ENCODE measurements around the gene WFDC13.
"Not testable (repeated sequence)": the region's sequence is repeated elsewhere in the genome, so short reads cannot be mapped to it uniquely, and the experiment has no call there.

The WFDC13 gene, protein sequence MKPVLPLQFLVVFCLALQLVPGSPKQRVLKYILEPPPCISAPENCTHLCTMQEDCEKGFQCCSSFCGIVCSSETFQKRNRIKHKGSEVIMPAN

DNA sequence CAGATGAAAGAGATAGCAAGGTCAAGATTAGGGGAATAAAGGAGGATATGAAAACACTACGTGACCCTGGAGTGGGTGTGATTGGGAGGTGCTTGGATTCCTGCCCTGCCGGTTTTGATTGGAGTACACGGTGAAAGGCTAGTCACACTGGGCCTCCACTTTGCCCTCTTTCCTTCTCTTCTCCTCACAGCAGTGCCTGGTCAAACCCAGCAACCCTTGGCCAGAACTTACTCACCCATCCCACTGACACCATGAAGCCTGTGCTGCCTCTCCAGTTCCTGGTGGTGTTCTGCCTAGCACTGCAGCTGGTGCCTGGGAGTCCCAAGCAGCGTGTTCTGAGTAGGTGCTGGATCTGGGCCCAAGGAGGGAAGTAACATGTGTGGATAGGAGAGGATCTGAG, at the start of gene WFDC13:
WFDC13 (plus strand) TSS at position 166 of the 400 bp plus-strand sequence; CDS start at position 252, 86 bp downstream.
- TF ChIP-seq, protein P1, sequence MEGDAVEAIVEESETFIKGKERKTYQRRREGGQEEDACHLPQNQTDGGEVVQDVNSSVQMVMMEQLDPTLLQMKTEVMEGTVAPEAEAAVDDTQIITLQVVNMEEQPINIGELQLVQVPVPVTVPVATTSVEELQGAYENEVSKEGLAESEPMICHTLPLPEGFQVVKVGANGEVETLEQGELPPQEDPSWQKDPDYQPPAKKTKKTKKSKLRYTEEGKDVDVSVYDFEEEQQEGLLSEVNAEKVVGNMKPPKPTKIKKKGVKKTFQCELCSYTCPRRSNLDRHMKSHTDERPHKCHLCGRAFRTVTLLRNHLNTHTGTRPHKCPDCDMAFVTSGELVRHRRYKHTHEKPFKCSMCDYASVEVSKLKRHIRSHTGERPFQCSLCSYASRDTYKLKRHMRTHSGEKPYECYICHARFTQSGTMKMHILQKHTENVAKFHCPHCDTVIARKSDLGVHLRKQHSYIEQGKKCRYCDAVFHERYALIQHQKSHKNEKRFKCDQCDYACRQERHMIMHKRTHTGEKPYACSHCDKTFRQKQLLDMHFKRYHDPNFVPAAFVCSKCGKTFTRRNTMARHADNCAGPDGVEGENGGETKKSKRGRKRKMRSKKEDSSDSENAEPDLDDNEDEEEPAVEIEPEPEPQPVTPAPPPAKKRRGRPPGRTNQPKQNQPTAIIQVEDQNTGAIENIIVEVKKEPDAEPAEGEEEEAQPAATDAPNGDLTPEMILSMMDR (IDR thresholded peaks at IDR 0.05; ENCODE audit: low read depth, low read length, missing control alignments), result no peak
- DNase-seq (ENCODE audit: low read depth), result no peak
- H3K4me3 ChIP-seq (ENCODE audit: low read depth, low read length), result no peak within 1 kb of the TSS

DNA sequence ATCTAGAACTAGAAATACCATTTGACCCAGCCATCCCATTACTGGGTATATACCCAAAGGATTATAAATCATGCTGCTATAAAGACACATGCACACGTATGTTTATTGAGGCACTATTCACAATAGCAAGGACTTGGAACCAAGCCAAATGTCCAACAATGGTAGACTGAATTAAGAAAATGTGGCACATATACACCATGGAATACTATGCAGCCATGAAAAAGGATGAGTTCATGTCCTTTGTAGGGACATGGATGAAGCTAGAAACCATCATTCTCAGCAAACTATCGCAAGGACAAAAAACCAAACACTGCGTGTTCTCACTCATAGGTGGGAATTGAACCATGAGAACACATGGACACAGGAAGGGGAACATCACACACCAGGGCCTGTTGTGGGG, 44.8 kb upstream of the WFDC13 start:
- DNase-seq (ENCODE audit: low read depth); H3K4me3 ChIP-seq (ENCODE audit: low read depth, low read length): not testable (repeated sequence)

DNA sequence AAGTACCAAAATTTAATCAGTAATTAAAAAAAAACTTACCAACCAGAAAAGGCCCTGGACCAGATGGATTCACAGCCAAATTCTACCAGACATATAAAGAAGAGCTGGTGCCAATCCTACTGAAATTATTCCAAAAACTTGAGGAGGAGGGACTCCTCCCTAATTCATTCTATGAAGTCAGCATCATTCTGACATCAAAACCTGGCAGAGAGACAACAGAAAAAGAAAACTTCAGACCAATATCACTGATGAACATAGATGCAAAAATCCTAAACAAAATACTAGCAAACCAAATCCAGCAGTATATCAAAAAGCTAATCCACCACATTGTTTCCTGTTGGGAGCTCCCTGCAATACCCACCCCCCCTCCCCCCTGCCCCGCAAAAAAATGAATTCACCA, 31.7 kb upstream of the WFDC13 start, which contains the start of gene WFDC11:
WFDC11 (minus strand) TSS at position 101 of the 400 bp plus-strand sequence. CDS start 19,639 bp downstream, outside the sequence.
- TF ChIP-seq, protein P1 (IDR thresholded peaks at IDR 0.05; ENCODE audit: low read depth, low read length, missing control alignments), result no peak
- no peak for DNase-seq (ENCODE audit: low read depth)

DNA sequence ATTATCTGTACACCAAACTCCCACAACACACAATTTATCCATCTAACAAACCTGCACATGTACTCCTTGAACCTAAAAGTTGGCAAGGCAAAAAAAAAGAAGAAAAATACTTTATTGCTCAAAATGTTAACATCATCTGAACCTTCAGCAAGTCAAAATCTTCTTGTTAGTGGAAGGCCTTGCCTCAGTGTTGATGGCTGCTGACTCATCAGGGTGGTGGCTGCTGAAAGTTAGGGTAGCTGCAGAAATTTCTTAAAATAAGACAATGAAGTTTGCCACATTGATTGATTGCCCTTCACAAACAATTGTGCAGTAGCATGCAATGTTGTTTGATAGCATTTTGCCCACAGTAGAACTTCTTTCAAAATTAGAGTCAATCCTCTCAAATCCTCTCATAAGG, 29.1 kb upstream of the WFDC13 start:
- no peak for DNase-seq (ENCODE audit: low read depth)
- H3K4me3 ChIP-seq (ENCODE audit: low read depth, low read length), result no peak overlapping the region
- TF ChIP-seq, protein P1 (IDR thresholded peaks at IDR 0.05; ENCODE audit: low read depth, low read length, missing control alignments), result no peak

More for the DNA sequence above, 31.7 kb upstream of the WFDC13 start, which contains the start of gene WFDC11:
- H3K4me3 ChIP-seq (ENCODE audit: low read depth, low read length), result no peak within 1 kb of the TSS

DNA sequence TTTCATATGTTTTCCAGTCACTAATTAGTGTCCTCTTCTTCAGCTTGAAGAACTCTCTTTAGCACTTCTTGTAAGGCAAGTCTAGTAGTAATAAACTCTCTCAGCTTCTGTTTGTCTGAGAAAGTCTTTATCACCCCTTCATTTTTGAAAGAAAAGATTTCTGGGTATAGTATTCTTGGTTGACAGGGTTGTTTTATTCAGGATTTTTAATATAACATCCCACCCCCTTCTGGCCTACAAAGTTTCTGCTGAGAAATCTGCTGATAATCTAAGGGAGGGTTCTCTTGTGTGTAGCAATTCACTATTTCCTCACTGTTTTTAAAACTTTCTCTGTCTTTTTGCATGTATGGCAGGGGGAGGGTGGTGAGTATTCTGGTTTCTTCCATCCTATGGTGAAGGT, 22.2 kb upstream of the WFDC13 start:
- TF ChIP-seq, protein P1 (IDR thresholded peaks at IDR 0.05; ENCODE audit: low read depth, low read length, missing control alignments), result no peak
- H3K4me3 ChIP-seq (ENCODE audit: low read depth, low read length), result no peak overlapping the region
- DNase-seq (ENCODE audit: low read depth), result no peak

DNA sequence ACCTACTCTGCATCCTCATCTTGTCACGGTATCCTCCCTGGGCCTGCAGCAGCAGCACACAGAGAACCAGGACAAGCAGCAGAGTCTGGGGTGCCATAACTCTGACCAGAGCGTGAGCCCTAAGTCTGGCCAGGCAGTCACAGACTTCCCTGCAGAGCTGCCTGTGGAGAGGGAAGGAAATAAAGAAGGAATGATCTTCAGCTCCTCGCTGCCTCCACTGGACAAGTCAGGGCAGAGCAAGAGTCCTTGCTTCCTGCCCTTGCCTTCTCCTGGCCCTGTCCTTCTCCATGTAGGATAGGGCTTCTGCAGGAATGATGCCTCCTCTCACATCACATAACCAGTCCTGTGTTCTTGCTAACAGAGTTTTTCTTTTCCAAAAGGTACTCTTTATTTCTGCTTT, 15.9 kb upstream of the WFDC13 start:
- DNase-seq (ENCODE audit: low read depth), result no peak
- TF ChIP-seq, protein P1 (IDR thresholded peaks at IDR 0.05; ENCODE audit: low read depth, low read length, missing control alignments), result peak; percentile 2
- no peak overlapping the region for H3K4me3 ChIP-seq (ENCODE audit: low read depth, low read length)

DNA sequence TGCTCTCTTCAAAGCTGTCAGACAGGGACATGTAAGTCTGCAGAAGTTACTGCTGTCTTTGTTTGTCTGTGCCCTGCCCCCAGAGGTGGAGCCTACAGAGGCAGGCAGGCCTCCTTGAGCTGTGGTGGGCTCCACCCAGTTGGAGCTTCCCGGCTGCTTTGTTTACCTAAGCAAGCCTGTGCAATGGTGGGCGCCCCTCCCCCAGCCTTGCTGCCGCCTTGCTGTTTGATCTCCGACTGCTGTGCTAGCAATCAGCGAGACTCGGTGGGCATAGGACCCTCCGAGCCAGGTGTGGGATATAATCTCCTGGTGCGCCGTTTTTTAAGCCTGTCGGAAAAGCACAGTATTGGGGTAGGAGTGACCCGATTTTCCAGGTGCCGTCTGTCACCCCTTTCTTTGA, 8.5 kb upstream of the WFDC13 start:
- H3K4me3 ChIP-seq (ENCODE audit: low read depth, low read length); DNase-seq (ENCODE audit: low read depth): not testable (repeated sequence)

DNA sequence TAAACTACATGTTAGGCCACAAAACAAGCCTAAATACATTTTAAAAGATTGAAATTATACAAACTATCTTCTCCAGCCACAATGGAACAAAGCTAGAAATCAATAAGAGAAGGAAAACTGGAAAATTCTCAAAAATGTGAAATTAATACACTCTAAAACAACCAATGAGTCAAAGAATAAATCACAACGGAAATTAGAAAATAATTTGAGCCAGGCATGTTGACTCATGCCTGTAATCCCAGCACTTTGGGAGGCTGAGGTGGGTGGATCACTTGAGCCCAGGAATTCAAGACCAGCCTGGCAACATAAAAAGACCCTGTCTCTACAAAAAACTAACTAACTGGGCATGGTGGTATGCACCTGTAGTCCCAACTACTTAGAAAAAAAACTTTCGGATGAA, 6.3 kb upstream of the WFDC13 start:
- TF ChIP-seq, protein P1 (IDR thresholded peaks at IDR 0.05; ENCODE audit: low read depth, low read length, missing control alignments), result no peak
- no peak for DNase-seq (ENCODE audit: low read depth)

More for the DNA sequence above, 6.3 kb upstream of the WFDC13 start:
- H3K4me3 ChIP-seq (ENCODE audit: low read depth, low read length), result no peak overlapping the region
